LNCAP (cell line): Measurements from ENCODE around the gene APOBR.

Experiments used
- TF ChIP-seq, protein P1 (sequence below): fragments of 450-650 bp; IDR thresholded peaks from 2 replicates; pipeline ENCODE4 v1.5.1; 2017; ENCODE audit warnings: mild to moderate bottlenecking

APOBR gene

DNA sequence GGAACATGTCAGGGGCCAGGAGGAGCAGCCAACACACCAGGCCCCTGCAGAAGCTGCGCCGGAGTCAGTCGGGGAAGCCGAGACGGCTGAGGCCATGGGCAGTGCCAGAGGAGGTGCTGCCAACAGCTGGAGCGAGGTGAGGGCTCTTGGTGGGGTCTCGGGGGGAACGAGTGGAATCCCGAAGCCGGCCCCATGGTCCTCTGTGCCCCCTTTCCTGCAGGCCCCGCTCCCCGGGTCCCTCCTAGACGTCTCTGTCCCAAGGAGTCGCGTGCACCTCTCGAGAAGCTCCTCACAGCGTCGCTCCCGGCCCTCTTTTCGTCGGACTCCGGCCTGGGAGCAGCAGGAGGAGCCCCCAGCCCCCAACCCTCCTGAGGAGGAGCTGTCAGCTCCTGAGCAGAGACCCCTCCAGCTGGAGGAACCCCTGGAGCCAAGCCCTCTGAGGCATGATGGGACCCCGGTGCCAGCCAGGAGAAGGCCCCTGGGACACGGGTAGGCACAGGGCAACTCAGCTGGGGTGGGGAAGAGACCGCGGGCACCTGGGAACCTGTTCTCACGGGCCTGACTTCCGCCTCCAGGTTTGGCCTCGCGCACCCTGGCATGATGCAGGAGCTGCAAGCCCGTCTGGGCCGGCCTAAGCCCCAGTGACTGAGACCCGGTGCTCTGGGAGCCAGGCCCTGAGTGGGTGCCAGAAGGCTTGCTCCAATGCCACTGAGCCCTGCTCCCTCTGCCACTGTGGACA lies 3.6 kb downstream of the APOBR start:
- TF ChIP-seq, protein P1, sequence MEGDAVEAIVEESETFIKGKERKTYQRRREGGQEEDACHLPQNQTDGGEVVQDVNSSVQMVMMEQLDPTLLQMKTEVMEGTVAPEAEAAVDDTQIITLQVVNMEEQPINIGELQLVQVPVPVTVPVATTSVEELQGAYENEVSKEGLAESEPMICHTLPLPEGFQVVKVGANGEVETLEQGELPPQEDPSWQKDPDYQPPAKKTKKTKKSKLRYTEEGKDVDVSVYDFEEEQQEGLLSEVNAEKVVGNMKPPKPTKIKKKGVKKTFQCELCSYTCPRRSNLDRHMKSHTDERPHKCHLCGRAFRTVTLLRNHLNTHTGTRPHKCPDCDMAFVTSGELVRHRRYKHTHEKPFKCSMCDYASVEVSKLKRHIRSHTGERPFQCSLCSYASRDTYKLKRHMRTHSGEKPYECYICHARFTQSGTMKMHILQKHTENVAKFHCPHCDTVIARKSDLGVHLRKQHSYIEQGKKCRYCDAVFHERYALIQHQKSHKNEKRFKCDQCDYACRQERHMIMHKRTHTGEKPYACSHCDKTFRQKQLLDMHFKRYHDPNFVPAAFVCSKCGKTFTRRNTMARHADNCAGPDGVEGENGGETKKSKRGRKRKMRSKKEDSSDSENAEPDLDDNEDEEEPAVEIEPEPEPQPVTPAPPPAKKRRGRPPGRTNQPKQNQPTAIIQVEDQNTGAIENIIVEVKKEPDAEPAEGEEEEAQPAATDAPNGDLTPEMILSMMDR = no peak

DNA sequence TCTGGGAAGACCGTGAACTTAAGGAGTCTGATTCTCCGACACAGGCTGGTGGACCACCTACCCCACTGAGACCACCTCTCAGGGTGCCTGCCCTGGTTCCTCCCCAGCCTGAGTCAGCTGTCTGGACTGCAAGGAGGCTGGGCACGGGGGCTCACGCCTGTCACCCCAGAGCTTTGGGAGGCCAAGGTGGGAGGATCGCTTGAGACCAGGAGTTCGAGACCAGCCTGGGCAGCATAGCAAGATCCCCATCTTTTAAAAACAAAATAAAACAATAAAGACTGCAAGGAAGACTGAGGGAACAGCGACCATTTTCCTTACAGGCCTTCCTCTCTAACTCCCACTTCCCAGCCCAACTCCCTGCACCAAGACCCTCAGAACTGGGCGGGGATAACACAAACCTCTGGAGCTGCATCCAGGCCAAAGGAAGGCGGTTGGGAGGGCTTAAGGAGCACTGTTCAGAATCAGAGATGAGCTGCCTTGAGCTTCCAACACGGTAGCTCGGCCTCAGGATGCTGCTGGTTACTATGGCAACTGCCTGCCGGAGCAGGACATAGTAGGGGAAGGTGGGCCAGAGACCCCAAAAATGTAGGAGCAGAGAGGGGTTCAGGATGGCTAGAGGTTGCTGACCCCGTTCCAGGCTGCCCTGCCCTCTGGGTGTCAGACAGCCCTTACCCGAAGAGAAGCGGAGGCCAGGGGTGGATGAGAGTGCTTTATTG lies 4.4 kb downstream of the APOBR start:
- TF ChIP-seq, protein P1 = no peak

DNA sequence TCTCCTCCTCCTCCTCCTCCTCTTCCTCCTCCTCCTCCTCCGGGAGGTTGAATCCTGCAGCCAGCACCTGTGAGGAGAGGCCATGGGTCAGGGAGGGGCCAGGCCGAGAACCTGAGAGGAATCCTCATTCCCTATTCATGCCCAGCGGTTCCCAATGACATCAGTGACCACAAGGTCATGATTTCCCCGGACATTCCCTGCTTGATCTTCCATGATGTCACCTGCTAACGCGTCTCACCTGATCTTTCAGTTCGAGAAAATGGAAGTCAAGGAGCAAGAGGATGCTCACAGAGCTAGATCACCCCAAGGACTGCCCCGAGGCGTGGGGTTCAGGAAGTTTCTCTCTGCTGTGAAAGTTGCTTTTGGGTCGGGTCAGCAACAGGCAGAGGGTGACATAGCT lies 5.4 kb downstream of the APOBR start:
- TF ChIP-seq, protein P1 = no peak

DNA sequence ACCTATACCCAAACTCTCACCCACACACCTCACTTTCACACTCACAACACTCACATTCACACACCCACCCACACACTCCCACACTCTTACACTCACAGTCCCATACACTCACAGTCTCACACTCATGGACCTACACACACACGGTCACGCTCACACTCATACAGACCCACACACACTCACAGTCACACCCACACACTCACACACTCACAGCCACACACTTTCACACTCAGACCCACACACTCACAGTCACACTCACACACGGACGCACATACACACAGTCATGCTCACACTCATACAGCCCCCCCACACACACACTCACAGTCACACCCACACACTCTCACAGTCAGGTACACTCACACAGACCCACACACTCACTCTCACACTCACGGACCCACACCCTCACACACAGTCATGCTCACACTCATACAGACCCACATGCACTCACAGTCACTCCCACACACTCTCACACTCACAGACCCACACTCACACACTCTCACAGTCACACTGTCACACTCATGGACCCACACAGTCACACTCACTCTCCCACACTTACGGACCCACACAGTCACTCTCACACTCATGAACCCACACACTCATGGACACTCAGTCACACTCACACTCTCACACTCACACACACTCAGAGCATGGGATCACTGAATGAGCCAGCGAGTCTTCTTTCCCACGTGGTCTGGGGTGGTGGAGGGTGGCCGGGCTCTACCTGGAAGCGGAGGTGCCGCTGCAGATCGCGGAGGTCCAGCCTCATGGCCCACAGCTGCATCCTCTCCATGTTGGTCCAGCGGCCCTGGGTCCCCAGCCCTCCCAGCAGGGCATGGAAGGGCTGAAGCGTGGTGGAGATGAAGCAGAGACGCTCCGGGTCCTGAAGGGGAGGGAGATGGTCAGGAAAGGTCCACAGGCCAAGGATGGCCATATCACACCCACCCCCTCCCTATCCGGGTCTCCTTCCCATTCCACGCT lies 7.1 kb downstream of the APOBR start:
- TF ChIP-seq, protein P1 = no peak

DNA sequence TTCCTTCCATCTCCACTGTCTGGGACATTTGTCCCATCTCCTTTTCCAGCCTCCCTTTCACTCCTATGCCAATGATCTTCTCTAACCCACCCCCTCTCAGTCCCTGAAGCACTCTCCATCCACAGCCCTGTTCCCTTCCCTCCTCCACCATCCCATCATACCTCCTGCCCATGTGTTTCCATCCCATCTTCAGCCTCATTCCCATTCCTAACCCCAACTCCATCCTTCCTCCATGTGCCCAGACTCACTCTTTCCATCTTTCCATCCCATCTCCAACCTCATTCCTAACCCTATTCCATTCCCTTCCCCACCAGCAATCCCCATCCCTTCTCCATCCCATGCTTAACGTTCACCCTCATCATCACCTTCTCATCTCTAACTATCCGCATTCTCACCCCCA lies 7.8 kb downstream of the APOBR start:
- TF ChIP-seq, protein P1 = no peak

DNA sequence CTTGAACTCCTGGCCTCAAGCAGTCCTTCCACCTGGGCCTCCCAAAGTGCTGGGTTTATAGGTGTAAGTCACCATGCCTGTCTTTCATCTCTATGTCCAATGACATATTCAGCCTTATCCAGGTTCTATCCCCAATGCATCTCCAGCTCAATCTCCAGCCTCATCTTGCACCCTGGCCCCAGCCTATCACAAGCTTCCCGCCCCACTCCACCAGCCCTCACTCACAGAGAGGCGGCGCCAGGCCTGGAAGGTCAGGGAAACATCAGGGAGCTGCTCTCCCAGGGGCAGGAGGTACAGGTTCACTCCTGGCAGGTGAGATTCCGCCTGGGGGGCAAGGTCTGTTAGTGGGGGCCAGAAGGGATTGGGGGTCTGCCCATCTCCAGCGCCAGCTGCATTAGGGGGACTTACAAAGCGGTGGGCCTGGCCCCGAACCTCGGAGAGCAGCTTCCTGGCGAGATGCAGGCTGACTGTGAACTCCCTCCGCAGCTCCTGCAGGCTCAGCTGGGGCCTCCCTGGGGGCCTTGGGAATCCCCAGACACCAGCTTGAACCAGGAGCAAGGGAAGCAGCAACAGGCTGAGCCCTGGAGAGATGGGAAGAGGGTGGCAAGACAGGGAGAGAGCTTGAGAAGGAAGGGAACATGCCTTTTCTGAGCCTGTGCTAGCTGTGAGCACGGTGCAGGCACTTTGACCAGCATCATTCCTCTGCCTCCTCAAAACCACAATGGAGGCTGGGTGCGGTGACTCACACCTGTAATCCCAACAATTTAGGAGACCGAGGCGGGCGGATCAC lies 9.2 kb downstream of the APOBR start:
- TF ChIP-seq, protein P1 = no peak
